ENCODE data around the gene RFX1.
"Not testable (repeated sequence)": the region's sequence is repeated elsewhere in the genome, so short reads cannot be mapped to it uniquely, and the experiment has no call there.

Gene RFX1

DNA sequence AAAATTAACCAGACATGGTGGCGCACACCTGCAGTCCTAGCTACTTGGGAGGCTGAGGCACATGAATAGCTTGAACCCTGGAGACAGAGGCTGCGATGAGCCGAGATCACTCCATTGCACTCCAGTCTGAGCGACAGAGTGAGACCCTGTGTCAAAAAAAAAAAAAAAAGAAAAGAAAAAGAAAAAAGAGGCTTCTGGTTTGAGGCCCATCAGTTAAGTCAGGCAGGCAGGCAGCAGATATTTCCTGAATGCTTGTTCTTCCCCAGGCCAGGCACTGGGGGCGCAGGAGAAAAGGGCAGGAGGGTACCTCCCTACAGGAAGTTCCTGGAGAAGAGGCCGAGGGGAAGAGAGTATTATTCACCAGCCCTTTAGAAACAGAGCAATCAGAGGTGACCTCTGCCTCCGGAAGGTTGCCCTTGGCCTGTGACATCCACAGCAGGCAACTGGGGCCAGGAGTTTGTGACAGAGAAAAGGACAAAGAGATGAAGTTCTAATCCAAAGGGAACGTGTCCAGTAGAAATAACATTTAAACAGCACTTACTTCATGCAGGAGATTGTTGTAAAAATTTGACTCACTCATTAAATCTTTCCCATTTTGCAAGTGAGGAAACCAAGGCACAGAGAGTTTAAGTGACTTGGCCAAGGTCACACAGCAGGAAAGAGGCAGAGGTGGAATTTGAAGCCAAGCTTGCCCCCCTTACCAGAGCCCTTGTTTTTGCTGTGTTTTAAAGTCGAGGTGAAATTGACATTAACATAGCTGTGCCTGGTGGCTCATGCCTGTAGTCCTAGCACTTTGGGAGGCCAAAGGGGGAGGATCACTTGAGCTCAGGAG lies 17.5 kb upstream of the RFX1 start:
- no peaks in the 10 kb centered on the region for H3K79me2 ChIP-seq (ENCODE audit: control insufficient read depth, low read length)
- H3K9me3 ChIP-seq (ENCODE audit: control insufficient read depth, insufficient read depth, low read length) = no peaks in the 10 kb centered on the region
- no peaks in the 10 kb centered on the region for H4K20me1 ChIP-seq (ENCODE audit: control insufficient read depth, insufficient read depth, low read depth, low read length)
- no peaks in the 10 kb centered on the region for H3K27me3 ChIP-seq (ENCODE audit: control insufficient read depth, low read length)
- H3K4me2 ChIP-seq (ENCODE audit: low read length) = peak overlapping the region; percentile 57
- no peaks in the 10 kb centered on the region for H3K36me3 ChIP-seq (ENCODE audit: control insufficient read depth, low read length)
- H3K4me3 ChIP-seq (ENCODE audit: low read length) = no peak overlapping the region; the same call in 1 of the 2 replicates
- peaks cover 14% of the 10 kb centered on the region for H3F3A ChIP-seq (ENCODE audit: control insufficient read depth, insufficient read depth)
- TF ChIP-seq CTCF (IDR thresholded peaks at IDR 0.05; ENCODE audit: low read depth, low read length, poor library complexity, severe bottlenecking) (peak; percentile 79), EZH2phosphoT487 (IDR thresholded peaks at IDR 0.05; ENCODE audit: borderline replicate concordance, low read length) (no peak)
- H3K27ac ChIP-seq (ENCODE audit: low read depth, low read length) = peak overlapping the region; percentile 41
- H3K9me2 ChIP-seq (replicated peaks; ENCODE audit: control insufficient read depth, low read length) = no peaks in the 10 kb centered on the region
- H3K4me1 ChIP-seq (ENCODE audit: control insufficient read depth, low read length) = peaks cover 47% of the 10 kb centered on the region

DNA sequence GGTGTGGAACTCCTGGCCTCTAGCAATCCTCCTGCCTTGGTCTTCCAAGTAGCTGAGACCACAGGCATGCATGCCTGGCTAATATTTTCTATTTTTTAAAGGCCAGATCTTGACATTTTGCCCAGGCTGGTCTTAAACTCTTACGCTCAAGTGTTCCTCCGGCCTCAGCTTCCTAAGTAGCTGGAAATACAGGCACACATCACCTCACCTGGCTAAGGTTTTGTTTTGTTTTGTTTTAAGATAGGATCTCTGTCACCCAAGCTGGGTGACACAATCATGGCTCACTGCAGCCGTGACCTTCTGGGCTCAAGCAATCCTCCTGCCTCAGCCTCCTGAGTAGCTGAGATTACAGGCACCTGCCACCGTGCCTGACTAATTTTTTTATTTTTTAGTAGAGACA lies 16.3 kb upstream of the RFX1 start:
- no peak for TF ChIP-seq EZH2phosphoT487 (IDR thresholded peaks at IDR 0.05; ENCODE audit: borderline replicate concordance, low read length)
- no peak for TF ChIP-seq CTCF (IDR thresholded peaks at IDR 0.05; ENCODE audit: low read depth, low read length, poor library complexity, severe bottlenecking)

DNA sequence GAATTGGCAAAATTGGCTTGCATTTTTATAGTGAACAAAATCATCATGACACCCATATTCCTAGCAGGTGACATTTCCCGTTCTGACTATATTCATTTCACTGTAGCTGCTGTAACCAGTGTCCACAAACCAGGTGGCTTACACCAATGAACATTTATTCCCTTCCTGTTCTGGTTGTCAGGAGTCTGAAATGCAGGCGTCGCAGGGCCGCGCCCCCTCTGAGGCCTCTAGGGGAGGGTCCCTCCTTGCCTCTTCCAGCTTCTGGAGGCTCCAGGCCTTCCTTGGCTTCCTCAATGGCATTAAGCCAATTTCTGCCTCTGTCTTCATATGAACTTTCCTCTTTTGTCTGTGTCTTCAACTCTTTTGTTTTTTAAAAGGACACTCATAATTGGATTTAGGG lies 15.4 kb upstream of the RFX1 start:
- Histone ChIP-seq H3K4me3 (ENCODE audit: low read length) (no peak overlapping the region), H3F3A (ENCODE audit: control insufficient read depth, insufficient read depth) (peaks cover 22% of the 10 kb centered on the region), H3K27ac (ENCODE audit: low read depth, low read length) (no peak overlapping the region), H3K9me3 (ENCODE audit: control insufficient read depth, insufficient read depth, low read length) (no peaks in the 10 kb centered on the region), H4K20me1 (ENCODE audit: control insufficient read depth, insufficient read depth, low read depth, low read length) (no peaks in the 10 kb centered on the region), H3K27me3 (ENCODE audit: control insufficient read depth, low read length) (no peaks in the 10 kb centered on the region), H3K79me2 (ENCODE audit: control insufficient read depth, low read length) (no peaks in the 10 kb centered on the region), H3K36me3 (ENCODE audit: control insufficient read depth, low read length) (no peaks in the 10 kb centered on the region), H3K4me1 (ENCODE audit: control insufficient read depth, low read length) (peaks cover 59% of the 10 kb centered on the region), H3K4me2 (ENCODE audit: low read length) (no peak overlapping the region), H3K9me2 (replicated peaks; ENCODE audit: control insufficient read depth, low read length) (no peaks in the 10 kb centered on the region)
- TF ChIP-seq CTCF (IDR thresholded peaks at IDR 0.05; ENCODE audit: low read depth, low read length, poor library complexity, severe bottlenecking) (no peak), EZH2phosphoT487 (IDR thresholded peaks at IDR 0.05; ENCODE audit: borderline replicate concordance, low read length) (no peak)

More for the DNA sequence above, 16.3 kb upstream of the RFX1 start:
- H3K4me3 ChIP-seq (ENCODE audit: low read length) = no peak overlapping the region
- H3K4me1 ChIP-seq (ENCODE audit: control insufficient read depth, low read length) = peaks cover 49% of the 10 kb centered on the region
- H3K9me3 ChIP-seq (ENCODE audit: control insufficient read depth, insufficient read depth, low read length) = no peaks in the 10 kb centered on the region
- H4K20me1 ChIP-seq (ENCODE audit: control insufficient read depth, insufficient read depth, low read depth, low read length) = no peaks in the 10 kb centered on the region
- H3K27ac ChIP-seq (ENCODE audit: low read depth, low read length) = no peak overlapping the region
- no peak overlapping the region for H3K4me2 ChIP-seq (ENCODE audit: low read length)
- H3K79me2 ChIP-seq (ENCODE audit: control insufficient read depth, low read length) = no peaks in the 10 kb centered on the region
- H3K27me3 ChIP-seq (ENCODE audit: control insufficient read depth, low read length) = no peaks in the 10 kb centered on the region
- no peaks in the 10 kb centered on the region for H3K36me3 ChIP-seq (ENCODE audit: control insufficient read depth, low read length)
- H3F3A ChIP-seq (ENCODE audit: control insufficient read depth, insufficient read depth) = peaks cover 22% of the 10 kb centered on the region
- no peaks in the 10 kb centered on the region for H3K9me2 ChIP-seq (replicated peaks; ENCODE audit: control insufficient read depth, low read length)

DNA sequence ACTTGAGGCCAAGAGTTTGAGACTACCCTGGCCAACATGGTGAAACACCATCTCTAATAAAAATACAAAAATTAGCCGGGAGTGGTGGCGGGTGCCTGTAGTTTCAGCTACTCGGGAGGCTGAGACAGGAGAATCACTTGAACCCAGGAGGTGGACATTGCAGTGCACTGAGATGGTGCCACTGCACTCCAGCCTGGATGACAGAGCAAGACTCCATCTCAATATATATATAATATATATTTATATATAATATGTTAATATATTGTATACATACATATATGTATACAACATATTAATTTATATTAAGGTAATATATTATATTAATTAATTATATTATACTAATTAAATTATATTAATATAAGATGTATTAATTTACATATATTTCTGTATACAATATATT lies 13.6 kb upstream of the RFX1 start:
- H3K9me2 ChIP-seq (replicated peaks; ENCODE audit: control insufficient read depth, low read length); H3K27me3 ChIP-seq (ENCODE audit: control insufficient read depth, low read length); H3K36me3 ChIP-seq (ENCODE audit: control insufficient read depth, low read length); H4K20me1 ChIP-seq (ENCODE audit: control insufficient read depth, insufficient read depth, low read depth, low read length); H3K79me2 ChIP-seq (ENCODE audit: control insufficient read depth, low read length); H3K9me3 ChIP-seq (ENCODE audit: control insufficient read depth, insufficient read depth, low read length); H3K4me3 ChIP-seq (ENCODE audit: low read length): not testable (repeated sequence)
- Histone ChIP-seq H3K27ac (ENCODE audit: low read depth, low read length) (peak overlapping the region; percentile 80), H3K4me2 (ENCODE audit: low read length) (peak overlapping the region; percentile 23; the same call in 1 of the 2 replicates), H3F3A (ENCODE audit: control insufficient read depth, insufficient read depth) (peaks cover 28% of the 10 kb centered on the region), H3K4me1 (ENCODE audit: control insufficient read depth, low read length) (peaks cover 75% of the 10 kb centered on the region)

All from DOHH2 (cell line).